Breast epithelium (tissue), 3 donors: ENCODE data around the gene MYLK.

Source experiments
- POLR2A ChIP-seq: fragments of 450-650 bp; IDR thresholded peaks from one replicate; pipeline ENCODE4 v1.6.1; 2016; ENCODE audit warnings: antibody characterized with exemption, mild to moderate bottlenecking, moderate library complexity
- POLR2AphosphoS5 ChIP-seq, 3 donors: sonication (generic); formaldehyde crosslinking; IDR thresholded peaks; one replicate each; pipeline ENCODE4 v1.6.1; 2017; ENCODE audit warnings: antibody characterized with exemption in 3 of 3
- TF ChIP-seq, protein P1 (sequence below), 3 donors: fragments of 450-650 bp; IDR thresholded peaks; one replicate each; pipeline ENCODE4 v1.5.1; 2016 to 2017; ENCODE audit warnings: antibody characterized with exemption in 3 of 3, mild to moderate bottlenecking in 3 of 3, moderate library complexity in 3 of 3

DNA sequence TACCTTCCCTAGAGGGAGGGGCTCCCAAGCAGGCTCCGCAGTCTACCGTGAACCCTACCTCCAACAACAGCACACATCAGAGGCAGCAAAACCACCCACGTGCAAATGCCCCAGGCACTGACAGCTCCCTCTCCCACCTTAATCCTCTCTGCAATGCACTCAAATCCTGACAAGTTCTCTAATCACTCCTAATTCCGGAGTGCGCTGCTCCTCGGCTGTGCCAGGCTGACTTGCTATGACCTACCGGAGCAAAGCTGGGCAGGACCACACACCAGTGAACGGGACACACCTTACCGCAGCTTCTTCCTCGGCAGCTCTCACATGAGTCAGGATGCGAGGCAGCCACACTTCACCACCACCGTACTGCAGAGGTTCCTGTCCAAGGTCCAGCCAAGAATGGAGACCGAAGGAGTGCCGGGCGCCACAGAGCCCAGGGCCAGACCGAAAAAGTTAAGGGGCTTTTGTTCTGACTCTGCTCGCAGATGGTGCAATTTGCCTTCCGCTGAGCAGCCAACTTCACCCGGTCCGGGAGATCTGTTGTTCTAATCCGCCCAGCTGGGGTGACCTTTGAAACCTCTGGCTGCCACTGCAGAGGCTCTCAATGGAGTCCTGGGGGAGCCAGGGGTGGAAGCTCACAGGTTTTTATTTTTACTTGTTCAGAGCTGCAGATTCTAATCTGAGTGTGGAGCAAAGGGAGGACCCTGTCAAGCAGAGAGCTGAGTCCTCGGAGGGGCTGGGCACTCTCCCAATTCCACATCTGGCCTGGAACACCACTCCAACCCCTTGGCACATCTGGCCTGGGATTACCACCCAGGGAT, 84.4 kb downstream of the MYLK start:
- TF ChIP-seq, protein P1, sequence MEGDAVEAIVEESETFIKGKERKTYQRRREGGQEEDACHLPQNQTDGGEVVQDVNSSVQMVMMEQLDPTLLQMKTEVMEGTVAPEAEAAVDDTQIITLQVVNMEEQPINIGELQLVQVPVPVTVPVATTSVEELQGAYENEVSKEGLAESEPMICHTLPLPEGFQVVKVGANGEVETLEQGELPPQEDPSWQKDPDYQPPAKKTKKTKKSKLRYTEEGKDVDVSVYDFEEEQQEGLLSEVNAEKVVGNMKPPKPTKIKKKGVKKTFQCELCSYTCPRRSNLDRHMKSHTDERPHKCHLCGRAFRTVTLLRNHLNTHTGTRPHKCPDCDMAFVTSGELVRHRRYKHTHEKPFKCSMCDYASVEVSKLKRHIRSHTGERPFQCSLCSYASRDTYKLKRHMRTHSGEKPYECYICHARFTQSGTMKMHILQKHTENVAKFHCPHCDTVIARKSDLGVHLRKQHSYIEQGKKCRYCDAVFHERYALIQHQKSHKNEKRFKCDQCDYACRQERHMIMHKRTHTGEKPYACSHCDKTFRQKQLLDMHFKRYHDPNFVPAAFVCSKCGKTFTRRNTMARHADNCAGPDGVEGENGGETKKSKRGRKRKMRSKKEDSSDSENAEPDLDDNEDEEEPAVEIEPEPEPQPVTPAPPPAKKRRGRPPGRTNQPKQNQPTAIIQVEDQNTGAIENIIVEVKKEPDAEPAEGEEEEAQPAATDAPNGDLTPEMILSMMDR (IDR thresholded peaks at IDR 0.05): no peak
- TF ChIP-seq POLR2AphosphoS5 (IDR thresholded peaks at IDR 0.05): no peak
- TF ChIP-seq POLR2A: no peak
